Umbilical cord (tissue), 2 donors: Measurements from ENCODE around the gene GIMAP5. TPM values are rescaled to one million over a fixed set of nuclear protein-coding genes. Genes with fewer than 3 reads are reported as not detected.
"Not testable (repeated sequence)": the region's sequence is repeated elsewhere in the genome, so short reads cannot be mapped to it uniquely, and the experiment has no call there.

Experiments
- DNase-seq: peaks from one replicate; pipeline ENCODE4 v3.0.0-alpha.2; 2015; ENCODE audit warnings: low spot score
- total RNA-seq: library from RNA; depleted of rRNA; stranded (reverse); fragments of >200 nt; gene quantifications from one replicate; pipeline ENCODE4 v1.2.3, GENCODE V29; 2014; ENCODE audit warnings: low replicate concordance; ENCODE audit not compliant: insufficient read depth

The GIMAP5 gene
- total RNA-seq, 1 donor from 2014 or later: 10.1 TPM

DNA sequence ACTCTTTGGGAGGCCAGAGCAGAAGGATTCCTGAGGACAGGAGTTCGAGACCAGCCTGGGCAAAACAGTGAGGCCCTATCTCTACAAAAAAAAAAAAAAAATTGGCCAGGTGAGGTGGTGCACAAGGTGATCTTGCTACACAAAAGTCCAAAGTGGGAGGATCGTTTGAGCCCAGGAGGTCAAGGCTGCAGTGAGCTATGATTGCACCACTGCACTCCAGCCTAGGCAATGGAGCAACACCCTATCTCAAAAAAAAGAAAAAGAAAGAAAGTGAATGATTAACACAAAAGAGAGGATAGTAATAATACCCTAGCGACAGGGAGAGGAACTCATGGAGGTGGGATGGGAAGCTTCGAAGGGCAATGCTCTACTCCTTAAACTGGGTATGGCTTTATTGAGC, 32.5 kb downstream of the GIMAP5 start:
- DNase-seq: no peak

DNA sequence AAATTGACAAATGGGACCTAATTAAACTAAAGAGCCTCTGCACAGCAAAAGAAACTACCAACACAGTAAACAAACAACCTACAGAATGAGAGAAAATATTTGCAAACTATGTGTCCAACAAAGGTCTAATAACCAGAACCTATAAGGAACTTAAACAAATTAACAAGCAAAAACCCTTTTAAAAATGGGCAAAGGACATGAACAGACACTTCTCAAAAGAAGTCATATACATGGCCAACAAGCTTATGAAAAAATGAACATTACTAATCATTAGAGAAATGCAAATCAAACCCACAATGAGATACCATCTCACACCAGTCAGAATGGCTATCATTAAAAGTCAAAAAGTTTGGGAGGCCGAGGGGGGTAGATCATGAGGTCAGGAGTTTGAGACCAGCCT, 36.9 kb downstream of the GIMAP5 start:
- DNase-seq: not testable (repeated sequence)

DNA sequence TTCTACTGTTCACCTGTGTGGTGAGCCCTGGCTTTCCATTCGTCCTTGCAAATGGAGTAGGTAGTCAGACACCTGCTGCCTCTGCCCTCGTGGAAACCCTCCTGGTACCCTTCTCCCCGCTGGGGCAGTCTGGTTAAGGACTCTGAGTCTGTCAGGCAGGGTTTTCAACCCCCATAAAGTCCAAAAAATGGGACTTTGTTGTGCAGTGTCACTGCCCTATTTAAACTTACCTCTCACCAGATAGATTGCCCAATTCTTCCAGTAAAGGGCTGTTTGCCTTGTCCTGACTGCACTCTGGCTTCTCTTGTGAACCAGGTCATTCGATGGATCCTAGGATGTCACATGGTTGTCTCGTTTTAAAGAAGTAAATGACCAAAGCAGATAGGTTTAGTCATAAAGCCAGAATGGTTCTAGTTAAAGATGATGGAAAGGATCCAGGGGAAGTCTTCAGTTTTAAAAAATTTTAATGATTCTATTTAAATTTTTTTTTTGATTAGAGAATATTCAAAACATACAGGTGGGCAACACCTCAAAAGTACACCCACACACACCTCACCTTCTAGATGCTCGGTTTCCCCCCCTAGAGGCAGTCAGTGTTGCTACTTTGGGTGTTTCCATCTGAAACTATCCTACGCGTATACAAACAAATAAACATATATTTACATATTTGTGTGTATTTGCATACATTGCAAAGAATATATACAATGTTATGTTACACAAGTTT, 41.0 kb downstream of the GIMAP5 start:
- DNase-seq: no peak

DNA sequence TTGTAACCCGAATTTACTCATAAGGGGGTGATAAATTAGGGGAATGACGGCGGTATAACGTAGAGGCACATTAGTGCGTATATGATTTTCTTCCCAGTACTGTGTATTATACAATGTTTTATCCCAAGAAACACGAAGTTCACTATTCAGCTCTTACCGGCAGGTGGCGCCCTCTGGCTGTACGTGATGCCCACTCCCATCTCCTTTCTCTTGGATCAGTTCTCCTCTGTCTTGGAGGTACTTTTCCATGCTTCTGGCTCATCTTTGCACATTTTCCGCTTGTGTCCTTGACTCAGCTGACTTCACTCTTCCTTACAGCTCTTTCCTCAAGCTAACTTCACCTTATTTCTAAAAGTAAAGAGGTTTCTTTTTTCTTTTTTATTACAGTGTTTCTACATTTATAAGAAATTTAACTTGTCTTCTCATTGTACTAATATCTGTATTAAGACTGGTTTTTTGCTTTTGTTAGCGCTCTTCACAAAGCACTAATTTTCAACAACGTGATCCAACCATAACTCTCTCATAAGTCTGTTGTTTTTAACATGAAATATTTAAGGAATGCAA, 41.6 kb downstream of the GIMAP5 start:
- DNase-seq: peak; percentile 88

DNA sequence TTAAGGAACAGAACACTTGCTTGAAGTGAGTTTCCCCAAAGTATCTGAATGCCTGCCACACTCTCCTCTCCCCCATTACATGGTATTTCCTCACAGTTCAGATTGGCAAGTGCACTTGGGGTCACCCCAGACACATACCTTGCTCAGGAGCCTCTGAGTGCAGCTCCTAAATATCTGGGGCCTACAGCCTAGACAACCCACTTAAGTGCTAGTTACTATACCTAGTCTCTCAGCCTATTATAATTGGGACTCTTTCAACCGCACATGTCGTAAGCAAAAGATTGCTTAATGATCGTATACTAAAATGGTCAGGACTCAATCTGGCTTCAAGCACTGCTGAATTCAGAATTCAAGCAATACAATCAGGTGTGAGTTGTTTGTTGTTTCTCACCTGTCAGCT, 43.1 kb downstream of the GIMAP5 start:
- no peak for DNase-seq

DNA sequence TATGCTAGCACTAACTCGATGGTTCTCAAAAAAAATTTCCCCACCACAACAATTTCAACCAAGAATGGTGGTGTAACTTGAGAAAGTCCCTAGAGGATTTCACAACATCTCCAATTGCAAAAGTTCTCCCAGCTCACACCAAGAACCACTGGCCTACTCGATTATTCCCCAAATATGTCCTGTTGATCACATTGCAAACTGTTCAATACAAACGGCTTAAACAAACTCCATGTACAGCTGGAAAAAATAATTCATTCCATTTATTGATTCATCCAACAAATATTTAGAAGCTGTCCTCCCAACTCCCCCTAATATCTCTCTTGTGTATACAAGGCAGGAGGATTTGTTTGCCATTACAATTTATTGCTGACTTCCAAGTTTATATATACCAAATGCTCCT, 43.9 kb downstream of the GIMAP5 start:
- peak; percentile 33 for DNase-seq

DNA sequence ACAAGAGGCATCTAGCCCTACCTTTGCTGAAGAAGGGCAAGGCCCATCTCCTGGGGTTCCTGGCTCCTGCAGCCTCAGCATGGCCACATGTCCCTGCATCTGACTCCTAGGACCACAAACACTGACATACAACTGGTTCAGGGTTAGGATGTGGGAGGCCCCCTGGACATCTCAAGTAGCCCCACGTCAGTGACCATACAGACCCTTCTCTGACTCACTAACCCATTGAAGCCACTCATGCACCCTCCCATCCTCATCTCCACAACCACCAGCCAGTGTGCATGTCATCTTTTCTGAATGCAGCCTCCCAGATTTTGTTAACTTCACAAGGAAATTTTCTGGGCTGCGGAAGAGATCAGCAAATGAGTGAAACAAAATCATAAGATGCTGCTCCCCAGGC, 44.7 kb downstream of the GIMAP5 start:
- DNase-seq: no peak

DNA sequence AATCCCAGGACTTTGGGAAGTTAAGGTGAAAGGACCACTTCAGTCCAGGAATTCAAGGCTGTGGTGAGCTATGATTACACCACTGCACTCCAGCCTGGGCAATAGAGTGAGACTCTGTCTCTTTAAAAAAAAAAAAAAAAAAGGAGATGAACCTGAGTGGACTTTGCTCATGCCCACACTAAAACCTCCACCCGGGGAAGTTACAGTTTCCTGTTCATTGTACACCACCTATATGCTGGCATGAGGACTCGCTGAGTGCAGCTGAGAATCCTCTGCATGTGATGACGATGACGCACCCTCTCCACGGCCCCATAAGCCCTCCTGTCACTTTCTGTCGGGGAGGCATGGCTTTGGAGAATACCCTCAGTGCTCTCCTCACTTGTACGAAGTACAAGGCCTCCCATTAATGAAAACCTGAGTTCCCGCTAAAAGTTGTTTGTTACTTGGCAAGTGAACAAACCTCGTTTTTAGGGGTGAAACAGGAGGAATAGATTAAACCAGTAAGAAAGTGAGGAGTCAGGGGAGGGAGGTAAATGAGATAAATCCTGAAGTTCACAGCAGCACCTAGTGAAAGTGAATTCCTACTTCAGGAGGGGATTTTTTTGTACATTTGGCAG, 47.0 kb downstream of the GIMAP5 start:
- DNase-seq: no peak

DNA sequence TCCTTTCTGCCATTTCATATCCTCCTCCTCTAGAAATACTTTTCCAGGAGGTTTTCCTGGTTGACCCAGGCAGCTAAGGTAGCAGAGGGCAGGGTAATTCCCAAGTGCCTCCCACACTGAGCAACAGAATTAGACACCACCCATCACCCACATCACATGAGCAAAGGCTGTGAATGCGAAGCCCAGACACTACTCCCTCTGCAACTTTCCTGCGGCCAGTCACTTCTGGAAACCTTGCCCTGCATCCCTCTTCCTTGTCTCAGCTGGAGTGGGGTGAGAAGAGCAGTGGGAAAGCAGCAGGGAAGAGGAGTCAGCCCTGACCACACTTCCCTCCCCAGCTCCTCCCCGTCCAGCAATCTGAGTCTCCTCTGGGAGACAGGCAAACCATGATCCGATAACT, 47.7 kb downstream of the GIMAP5 start:
- DNase-seq: peak; percentile 43

DNA sequence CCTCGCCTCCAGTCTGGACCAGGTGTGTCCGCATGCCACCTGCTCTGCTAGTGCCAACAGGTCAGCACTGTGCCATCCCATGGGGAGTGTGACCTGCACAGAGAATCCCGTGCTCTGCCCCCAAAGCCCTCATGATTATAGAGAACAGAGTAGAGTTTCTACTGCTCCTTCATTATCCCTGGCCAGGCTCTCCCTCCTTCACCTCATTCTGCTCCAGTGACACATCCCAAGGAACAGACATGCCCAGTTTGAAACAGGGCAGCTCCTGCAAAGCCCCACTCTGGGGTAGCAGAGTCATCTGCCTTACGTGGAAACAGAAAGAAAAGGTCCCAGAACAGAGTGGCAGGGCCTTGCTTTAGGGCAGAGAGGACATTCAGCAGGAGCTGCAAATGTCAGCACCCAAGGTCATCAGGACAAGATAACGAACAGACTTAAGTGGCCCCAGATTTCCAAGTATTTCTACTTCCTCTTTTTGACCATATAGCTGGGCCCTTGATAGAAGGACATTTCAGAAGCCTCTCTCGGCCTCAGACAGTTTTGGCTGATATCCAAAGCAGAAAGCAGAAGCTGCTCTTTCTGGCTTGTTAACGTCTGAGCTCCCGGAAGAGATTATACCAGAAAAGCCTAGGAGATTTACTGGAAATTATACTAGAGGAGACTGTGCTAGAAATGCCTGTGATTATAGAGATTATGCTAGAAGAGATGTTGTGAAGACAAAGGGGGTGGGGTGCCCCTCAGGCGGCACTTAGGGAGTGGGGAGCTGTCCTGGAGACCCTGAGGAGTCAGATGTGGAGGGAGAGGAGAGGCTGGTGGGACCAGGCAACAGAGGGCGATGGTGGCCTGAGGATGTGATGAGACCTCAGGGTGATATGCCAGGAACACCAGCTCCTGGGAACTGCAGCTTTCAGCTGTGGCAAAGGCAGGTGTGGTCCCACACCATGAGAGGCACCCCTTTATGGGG, 50.4 kb downstream of the GIMAP5 start:
- DNase-seq: peak; percentile 91

DNA sequence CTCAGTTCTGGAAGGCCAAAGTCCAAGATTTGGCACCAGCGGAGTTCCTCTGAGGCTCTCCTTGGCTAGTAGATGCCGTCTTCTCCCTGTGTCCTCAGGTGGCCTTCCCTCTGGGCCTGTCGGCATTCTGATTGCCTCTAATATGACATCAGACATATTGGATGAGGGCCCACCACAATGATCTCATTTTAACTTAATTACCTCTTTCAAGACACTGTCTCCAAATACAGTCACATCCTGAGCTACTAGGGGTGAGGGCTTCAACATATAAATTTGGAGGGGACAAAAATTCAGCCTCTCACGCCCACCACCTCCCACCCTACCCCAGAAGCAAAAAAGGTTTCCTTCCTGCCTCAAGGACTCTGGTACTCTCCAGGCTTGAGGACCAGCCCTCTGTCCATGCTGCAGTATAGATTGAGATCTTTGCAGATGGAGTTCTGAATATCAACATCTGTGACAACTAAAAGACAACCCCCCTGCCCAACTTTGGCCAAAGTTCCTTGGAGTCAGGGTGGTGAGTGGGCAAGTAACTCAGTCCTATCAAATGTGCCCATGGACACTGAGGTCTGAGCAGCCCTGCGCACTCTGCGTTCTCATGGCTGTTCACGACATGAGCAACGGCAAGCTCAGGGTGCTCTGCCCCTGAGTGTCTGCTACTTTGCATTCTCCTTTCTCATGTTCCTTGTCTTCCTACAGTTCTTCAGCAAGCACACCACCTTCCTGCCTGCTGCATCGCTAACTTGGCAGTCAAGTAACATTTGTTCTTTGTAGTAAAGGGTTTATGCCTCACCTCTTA, 51.5 kb downstream of the GIMAP5 start:
- DNase-seq: no peak

DNA sequence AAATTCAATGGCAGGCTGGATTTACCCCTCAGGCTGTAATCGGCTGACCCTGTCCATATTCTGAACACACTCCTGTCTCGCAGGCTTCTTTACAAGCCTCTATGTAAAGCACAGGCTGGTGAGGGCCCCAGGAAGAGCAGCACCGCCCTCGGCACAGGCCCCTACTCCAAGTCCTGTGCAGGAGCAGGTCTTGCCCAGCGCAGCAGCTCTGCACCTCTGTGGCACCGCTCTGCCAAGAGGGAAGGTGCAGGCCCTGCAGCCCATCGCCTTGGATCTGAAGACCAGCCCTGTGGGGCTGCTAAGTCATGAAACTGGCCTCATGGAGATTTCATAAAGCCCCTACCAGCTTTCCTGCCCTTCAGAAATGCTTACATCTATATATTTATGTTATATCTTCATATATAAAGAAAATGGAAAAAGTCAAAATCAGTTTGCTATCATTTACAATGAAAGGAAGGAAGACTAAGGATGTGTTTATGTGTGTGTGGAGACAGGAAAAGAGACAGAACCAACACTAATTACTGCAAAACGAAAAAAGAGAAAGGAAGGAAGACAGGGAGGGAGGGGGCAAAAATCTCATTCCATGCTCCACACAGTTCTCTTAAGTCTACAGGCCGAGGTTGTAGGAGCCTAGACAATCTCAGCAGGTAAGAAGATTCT, 53.3 kb downstream of the GIMAP5 start:
- DNase-seq: no peak

DNA sequence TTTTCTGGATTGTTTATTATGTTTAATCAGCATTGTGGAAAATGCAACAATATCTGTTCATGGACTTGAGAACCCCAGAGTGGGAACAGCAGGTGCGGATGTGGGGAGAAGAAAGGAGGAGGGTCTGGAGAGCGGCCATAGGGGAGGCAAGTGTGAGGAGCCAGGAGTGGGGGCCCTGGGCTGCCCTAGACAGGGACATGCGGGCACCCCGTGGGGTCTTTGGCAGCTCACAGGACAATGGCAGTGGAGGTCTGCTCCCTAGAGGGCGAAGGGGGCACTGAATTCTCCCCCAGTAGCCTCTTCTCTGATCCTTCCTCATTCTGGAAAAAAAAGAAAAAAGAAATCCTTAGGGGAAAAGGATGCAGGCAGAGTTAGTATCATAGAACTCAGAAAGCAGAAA, 54.1 kb downstream of the GIMAP5 start:
- DNase-seq: no peak

DNA sequence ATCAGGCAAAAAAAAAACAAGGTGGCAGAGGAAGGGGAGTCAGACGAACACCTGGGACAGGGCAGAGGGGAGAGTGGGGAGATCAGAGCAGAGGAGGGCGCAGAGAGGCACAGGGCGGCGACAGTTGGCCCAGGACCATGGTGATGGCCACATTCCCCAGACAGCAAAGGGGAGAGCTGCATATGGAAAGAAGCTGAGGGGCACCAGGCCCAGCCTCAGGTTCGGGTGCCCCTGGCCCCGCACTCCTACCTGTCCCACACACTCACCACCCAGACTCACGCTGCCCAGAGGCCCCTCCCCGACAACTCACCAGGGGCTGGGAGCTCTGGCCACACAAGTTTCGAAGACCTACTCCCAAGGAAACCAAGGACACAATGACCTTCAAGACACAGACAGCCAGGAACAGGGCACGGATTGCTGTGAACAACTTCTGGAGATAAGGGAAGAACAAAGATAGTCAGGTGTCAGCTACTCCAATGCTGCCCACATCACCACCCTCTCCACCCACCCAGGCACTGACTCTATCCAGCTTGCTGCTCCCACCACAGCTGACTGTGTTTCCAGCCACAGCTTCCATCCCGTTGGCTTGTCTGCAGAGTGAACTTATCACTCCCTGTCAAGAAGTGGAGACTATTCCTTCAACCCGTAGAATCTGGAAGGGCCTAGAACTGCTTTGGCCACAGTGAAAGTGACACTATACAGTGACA, 54.7 kb downstream of the GIMAP5 start:
- DNase-seq: no peak

Other genes starting within 250 kb of the GIMAP5 start
- gene GIMAP7, start 222.5 kb upstream of the GIMAP5 start, total RNA-seq: 0.48 TPM
- gene GIMAP4, start 170.0 kb upstream of the GIMAP5 start, total RNA-seq: 9.6 TPM
- gene GIMAP6, start 105.0 kb upstream of the GIMAP5 start, total RNA-seq: 8.7 TPM
- gene GIMAP2, start 51.7 kb upstream of the GIMAP5 start, total RNA-seq: 23.4 TPM
- gene GIMAP1, start 20.8 kb upstream of the GIMAP5 start, total RNA-seq: 4.1 TPM
- 107 TPM for gene TMEM176B, start 62.9 kb downstream of the GIMAP5 start, total RNA-seq
- gene TMEM176A, start 63.4 kb downstream of the GIMAP5 start, total RNA-seq: 68.1 TPM
- 0.96 TPM for gene AOC1, start 115.1 kb downstream of the GIMAP5 start, total RNA-seq
- gene KCNH2, start 240.9 kb downstream of the GIMAP5 start, total RNA-seq: 25.3 TPM